GM21528 (cell line): ENCODE data around the gene LRIT1.

Source experiments
- ATAC-seq: cut with Tn5 transposase; IDR thresholded peaks from one replicate; pipeline ENCODE4 v1.9.1; 2021; ENCODE audit warnings: mild to moderate bottlenecking, moderate library complexity; ENCODE audit not compliant: unreplicated experiment, low FRiP score

LRIT1 gene

GRCh38 chr10:84254552-84255478 lies 13.5 kb upstream of the LRIT1 start:
- ATAC-seq = no peak

DNA sequence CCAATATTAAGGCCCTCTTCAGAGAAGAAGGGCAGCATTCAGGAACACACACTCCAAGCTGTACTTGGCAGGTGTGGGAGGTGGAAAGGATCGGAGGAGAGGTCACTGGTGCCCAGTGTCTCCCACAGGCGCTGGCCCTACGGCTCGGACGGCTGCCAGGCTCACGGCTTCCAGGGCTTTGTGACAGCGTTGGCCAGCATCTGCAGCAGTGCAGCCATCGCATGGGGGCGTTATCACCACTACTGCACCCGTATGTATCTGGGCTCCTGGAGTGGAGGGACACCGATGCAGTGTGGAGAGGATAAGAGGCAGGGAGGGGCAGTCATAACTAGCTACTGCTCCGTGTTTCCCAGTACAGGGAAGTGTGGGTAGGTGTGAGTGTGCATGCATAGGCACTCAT lies 7.4 kb upstream of the LRIT1 start:
- no peak for ATAC-seq

DNA sequence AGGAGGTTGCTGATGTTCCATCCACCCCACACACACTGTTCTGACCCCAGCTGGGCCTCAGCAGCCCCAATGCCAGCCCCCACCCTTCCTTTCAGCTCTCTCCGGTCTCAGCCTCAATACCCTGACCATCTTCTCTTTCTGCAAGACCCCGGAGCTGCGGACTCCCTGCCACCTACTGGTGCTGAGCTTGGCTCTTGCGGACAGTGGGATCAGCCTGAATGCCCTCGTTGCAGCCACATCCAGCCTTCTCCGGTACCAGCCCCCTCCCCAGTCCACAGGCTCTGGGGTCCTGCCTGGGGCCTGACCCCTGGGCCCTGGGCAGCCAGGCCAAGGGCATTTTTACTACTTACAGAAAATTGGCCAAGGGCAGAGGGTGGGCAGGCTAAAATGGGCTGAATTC lies 6.2 kb upstream of the LRIT1 start:
- ATAC-seq = no peak

DNA sequence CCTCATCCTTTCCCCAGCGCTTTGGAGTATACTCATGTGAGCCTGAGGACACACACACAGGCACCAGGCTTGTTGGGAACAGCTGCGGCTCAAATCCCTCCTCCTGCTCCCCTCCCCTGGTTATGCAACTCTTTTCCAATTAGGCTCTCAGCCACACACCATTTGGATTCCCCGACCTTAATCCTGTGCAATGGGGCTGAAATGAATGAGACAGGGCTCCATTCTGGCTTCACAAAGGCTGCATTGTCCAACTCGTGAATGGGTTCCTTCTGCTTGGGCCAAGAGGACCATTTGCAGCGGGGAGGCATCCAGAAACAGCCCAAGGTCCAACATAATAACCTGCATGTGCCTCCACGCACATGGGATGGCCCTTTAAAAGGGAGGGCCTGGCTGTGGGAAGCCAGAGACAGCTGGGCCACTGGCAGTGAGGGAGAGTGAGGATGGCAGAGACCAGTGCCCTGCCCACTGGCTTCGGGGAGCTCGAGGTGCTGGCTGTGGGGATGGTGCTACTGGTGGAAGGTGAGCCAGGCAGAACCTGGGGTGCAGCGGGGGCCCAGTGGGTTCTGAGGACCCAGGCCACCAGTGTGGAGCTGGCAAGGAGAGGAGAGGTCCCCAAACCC lies 3.4 kb upstream of the LRIT1 start, which contains the start of gene RGR:
TSS of gene RGR (plus strand) at position 403 of the 620 bp plus-strand sequence. CDS start at position 441, 38 bp downstream.
- no peak for ATAC-seq

GRCh38 chr10:84243759-84244158 lies 2.4 kb upstream of the LRIT1 start:
- ATAC-seq = no peak

GRCh38 chr10:84238909-84239308 lies 2.4 kb downstream of the LRIT1 start:
- no peak for ATAC-seq

- no peak for ATAC-seq
These were observed 3.9 kb downstream of the LRIT1 start for GRCh38 chr10:84237199-84238051.

DNA sequence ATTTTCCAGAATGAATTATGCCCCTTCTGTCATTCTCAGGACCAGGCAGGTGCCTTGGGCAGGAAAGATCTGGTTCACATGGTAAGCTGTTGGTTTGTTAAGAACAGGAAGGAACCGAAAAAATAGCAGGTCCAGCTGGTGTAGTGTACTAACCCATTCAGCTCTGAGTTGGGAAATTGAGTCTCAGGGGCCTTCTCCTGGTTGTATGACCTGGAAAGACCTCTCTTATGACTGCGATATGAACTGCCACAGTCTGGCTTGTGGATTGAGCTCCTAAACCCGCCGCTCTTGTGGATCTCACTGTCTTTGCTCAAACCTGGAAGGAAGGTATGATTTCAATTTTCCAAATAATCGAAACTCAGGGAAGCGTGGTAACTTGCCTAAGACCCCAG lies 4.5 kb downstream of the LRIT1 start:
- no peak for ATAC-seq

- ATAC-seq = no peak
These were observed 6.2 kb downstream of the LRIT1 start for GRCh38 chr10:84235096-84235495.

DNA sequence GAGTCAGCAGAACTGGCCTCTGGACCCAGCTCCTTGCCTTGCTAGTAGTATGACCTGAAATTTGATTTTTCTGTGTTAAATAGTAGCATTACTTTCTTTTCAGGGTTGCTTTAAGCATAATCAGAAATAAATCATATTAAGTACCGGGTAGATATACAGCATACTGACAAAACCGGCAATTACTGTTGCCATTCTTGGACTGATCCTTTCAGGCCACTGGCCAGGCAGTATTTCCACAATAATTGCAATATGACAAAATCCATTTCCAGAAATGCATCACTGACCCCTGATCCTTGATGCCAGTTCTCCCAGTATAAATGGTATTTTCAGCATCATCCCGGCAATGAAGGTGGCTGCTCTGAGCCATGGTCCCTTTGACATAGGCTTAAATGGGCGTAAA lies 6.9 kb downstream of the LRIT1 start:
- ATAC-seq = no peak

GRCh38 chr10:84233940-84234339 lies 7.4 kb downstream of the LRIT1 start:
- ATAC-seq = no peak

DNA sequence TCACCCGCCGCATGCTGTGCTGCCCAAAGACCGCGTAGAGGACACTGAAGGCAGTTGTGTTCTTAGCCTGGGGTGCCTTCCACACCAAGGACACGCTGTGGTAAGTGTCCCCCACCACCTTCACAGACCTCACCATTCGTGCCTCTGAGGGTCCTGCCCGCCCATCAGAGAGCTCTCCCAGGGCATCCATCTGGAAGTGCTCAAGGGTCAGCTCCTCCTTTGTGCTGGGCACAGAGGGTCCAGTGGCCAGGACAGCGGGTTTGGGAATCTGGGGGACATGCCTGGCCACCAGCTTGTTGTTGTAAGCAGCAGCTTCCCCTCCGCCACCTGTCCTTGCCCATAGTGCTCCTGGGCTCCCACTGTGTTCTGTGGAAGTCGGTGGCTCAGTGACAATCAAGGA lies 9.0 kb downstream of the LRIT1 start:
- no peak for ATAC-seq

GRCh38 chr10:84230359-84230758 lies 11.0 kb downstream of the LRIT1 start:
- no peak for ATAC-seq

DNA sequence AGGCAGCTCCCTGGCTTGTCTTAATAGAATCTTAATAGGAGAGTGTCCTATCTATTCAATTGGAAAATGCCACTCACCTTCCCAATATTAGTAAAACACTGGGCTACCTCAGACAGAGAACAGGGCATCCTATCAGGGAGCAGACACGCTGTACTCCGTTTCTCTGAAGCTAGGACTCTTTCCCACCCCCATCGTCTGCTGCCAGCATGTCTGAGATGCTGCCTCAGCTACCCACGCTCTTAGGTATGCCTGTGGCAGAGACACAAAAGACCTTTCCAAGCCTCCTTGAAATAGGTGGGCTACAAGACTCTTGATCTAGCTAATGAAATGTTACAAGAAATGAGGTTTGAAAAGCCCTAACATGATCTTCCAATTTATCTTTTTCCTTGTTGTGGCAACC lies 13.5 kb downstream of the LRIT1 start:
- no peak for ATAC-seq

DNA sequence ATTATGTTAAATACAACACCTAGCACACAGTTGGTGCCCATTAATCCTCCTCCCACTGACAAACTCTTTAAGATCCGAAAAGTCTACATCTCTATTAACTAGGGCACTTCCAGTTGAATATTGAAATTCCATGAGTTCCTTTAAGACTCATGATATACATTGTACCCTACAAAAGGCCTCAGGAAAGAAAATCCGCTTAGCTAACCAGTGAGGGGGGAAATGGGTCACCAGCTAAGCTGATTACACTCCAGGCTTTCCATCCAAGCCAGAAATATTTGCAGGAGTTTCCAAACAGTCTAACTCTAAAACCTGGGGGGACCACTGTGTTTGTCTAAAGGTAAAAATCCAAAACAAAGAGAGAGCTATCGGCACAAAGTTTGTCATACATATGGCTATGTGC lies 14.7 kb downstream of the LRIT1 start:
- no peak for ATAC-seq

GRCh38 chr10:84225427-84226173 lies 15.7 kb downstream of the LRIT1 start, which contains the start of gene LRIT2:
TSS of gene LRIT2 (minus strand) at chr10:84225544. CDS start at chr10:84225520, 24 bp downstream.
- no peak for ATAC-seq

GRCh38 chr10:84224411-84225028 lies 16.8 kb downstream of the LRIT1 start:
- ATAC-seq = no peak

DNA sequence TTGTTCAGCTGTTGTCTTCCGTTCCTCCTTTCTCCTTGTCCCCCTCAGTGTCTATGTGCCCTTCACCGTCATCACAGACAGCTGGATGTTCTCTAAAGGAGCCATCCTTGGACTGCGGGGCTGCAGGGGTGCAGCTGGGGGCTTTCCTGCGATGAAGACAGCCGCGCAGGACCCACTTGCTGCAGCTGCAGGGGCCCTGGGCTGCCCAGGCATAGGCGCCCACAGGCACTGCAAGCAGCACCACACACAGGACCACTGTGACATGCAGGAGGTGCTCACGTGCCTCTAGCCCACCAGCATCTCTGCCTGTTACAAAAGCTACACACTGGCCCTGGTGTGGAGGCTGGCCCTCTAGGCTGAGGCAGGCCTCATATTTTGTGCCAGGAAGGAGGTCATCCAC lies 19.4 kb downstream of the LRIT1 start:
- no peak for ATAC-seq

DNA sequence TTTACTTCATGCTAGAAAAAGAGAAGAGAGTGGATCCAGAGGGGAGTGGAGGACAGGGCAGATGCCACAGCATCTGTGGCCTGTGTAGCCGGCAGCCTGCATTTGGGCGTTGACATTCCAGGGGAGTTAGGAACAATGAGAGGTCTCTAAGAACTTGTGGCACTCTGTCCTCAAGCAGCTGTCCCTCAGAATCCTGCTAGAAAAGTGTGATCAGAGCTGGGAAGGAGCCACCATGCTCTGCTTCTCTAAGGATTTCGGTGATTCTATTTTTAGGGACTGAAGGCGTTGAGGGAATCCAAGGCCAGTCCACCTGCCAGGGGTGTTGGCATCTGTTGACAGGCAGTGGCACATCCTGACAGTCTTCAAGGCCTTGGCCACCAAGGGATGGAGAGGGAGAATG lies 23.6 kb downstream of the LRIT1 start:
- ATAC-seq = no peak

GRCh38 chr10:84216834-84217233 lies 24.5 kb downstream of the LRIT1 start:
- ATAC-seq = no peak
